ENCODE data around the gene AHCYL2.

DNA sequence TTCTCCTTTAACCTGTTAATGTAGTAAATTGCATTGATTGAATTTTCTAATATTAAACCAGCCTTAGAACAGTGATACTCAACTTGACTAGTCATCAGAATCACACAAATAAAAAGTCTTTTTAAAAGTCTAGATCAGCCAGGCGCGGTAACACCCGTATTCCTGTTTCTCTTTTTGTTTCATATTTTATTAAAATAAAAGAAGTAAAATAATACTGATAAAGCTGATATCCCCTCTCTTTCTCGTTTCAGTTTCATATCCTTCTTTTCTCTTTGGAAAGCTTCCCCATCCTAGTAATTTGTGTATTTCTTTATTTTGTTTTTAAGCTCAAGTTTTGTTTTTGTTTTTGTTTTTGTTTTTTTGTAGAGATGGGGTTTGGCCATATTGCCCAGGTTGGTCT lies 27.1 kb upstream of the AHCYL2 start:
- TF ChIP-seq POLR2AphosphoS5 (IDR thresholded peaks at IDR 0.05; ENCODE audit: low read depth, low read length), result no peak
- no peak for TF ChIP-seq EZH2 (IDR thresholded peaks at IDR 0.05)

All from HCT116 (cell line).